DOHH2 (cell line): ENCODE data around the gene NUMB.

ENCODE experiments used
- CTCF ChIP-seq: fragments of 200-600 bp; sonication (generic); IDR thresholded peaks from one replicate; pipeline ENCODE4 v1.5.1; 2014; ENCODE audit warnings: antibody characterized with exemption, mild to moderate bottlenecking, low read depth, low read length; ENCODE audit not compliant: poor library complexity, severe bottlenecking
- EZH2phosphoT487 ChIP-seq: fragments of 200-600 bp; sonication (generic); IDR thresholded peaks from 2 replicates; pipeline ENCODE4 v1.6.1; 2017; ENCODE audit warnings: borderline replicate concordance, mild to moderate bottlenecking, antibody characterized with exemption, low read length, moderate library complexity, mixed read lengths

DNA sequence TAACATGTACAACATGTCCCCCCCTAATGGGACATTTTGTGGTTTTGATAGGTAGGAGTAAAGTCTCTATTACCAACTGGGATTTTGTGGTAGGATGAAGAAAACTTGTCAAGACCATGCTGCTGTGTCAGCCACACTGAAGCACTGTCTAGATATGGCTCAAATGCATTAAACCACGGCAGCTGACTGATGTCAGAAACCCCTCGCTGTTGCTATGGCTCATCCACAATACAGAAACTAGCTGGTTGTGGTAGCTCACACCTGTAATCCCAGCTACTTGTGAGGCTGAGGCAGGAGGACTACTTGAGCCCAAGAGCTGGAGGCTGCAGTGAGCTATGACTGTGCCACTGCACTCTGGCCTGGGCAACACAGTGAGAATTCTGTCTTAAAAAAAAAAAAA is 181.0 kb downstream of the NUMB start:
- TF ChIP-seq CTCF = no peak
- TF ChIP-seq EZH2phosphoT487 = no peak
